ENCODE measurements around the gene LEF1. TPM values are rescaled to one million over a fixed set of nuclear protein-coding genes. Genes with fewer than 3 reads are reported as not detected.

Gene LEF1
- total RNA-seq, 1 experiment from 2014 or later = 0.79 TPM

DNA sequence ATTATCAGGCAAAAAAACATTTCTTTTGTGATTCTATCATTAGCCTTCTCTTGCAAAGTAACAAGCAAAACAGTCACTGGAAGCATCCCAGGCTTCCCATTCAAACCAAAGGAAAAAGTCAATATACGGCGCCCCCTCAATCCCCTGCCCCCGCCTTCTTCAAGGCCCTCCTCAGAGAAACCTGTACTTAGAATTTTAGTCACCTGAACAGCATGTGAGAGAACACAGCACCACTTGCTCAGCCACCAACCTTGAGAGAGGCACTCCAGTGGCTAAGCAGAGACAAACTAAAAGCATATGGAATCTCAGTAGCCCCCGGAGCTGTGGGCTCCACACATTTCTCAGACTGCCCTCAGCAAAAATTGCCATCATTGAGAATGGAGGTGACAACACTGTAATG lies 25.2 kb downstream of the LEF1 start:
- H3K9me2 ChIP-seq (ENCODE audit: insufficient read depth) = no peaks in the 10 kb centered on the region
- no peak overlapping the region for H3K9ac ChIP-seq (ENCODE audit: low read length)
- ATAC-seq (no peak), DNase-seq (ENCODE audit: low read depth, low spot score) (no peak)
- H2AFZ ChIP-seq (ENCODE audit: low read depth, low read length, poor library complexity, severe bottlenecking) = no peak overlapping the region
- no peaks in the 10 kb centered on the region for H3K79me2 ChIP-seq (ENCODE audit: insufficient read depth, low read length)
- no TSS peak for BruUV-seq (replicated peaks)
- no peak overlapping the region for H3K4me3 ChIP-seq (replicated peaks in 1 of 2; ENCODE audit: low read depth in 1 of 2, low read length in 2 of 2)
- intact Hi-C loops (cut with micrococcal nuclease) = no loop called here
- no peaks in the 10 kb centered on the region for H4K20me1 ChIP-seq (ENCODE audit: insufficient read depth)
- ChIA-PET POLR2A (no interaction called here), CTCF (no interaction called here), RAD21 (ENCODE audit: low non-redundant PET in 1 of 2, low total read pairs in 2 of 2, uncharacterized antibody in 2 of 2, unreplicated experiment in 2 of 2) (no interaction called here)
- no peaks in the 10 kb centered on the region for H3K36me3 ChIP-seq (ENCODE audit: control insufficient read depth in 1 of 2, insufficient read depth in 2 of 2, low read length in 2 of 2)
- no peak overlapping the region for H3K4me2 ChIP-seq (ENCODE audit: low read length)
- no peaks in the 10 kb centered on the region for H3K9me3 ChIP-seq (ENCODE audit: control insufficient read depth in 1 of 2, insufficient read depth in 1 of 2, low read depth in 1 of 2, low read length in 2 of 2)
- H3K27me3 ChIP-seq (ENCODE audit: insufficient read depth, low read length) = no peaks in the 10 kb centered on the region
- H3K27ac ChIP-seq (ENCODE audit: low read depth, low read length) = no peak overlapping the region
- TF ChIP-seq EZH2 (IDR thresholded peaks at IDR 0.05) (no peak), EGR1 (IDR thresholded peaks at IDR 0.05; ENCODE audit: low read depth) (no peak), SRF (IDR thresholded peaks at IDR 0.05; ENCODE audit: low read depth) (no peak), ZNF274 (IDR thresholded peaks at IDR 0.05; ENCODE audit: low read depth, low read length) (no peak), ZFX (IDR thresholded peaks at IDR 0.05) (no peak), POLR2AphosphoS5 (IDR thresholded peaks at IDR 0.05; ENCODE audit: low read depth, low read length) (no peak), SP1 (IDR thresholded peaks at IDR 0.05; ENCODE audit: low read depth) (no peak), POLR2A (IDR thresholded peaks at IDR 0.05; ENCODE audit: borderline replicate concordance, extremely low read depth, insufficient read depth, insufficient read length) (no peak), CBX3 (IDR thresholded peaks at IDR 0.05; ENCODE audit: low read depth) (no peak)
- TF ChIP-seq, protein P1, sequence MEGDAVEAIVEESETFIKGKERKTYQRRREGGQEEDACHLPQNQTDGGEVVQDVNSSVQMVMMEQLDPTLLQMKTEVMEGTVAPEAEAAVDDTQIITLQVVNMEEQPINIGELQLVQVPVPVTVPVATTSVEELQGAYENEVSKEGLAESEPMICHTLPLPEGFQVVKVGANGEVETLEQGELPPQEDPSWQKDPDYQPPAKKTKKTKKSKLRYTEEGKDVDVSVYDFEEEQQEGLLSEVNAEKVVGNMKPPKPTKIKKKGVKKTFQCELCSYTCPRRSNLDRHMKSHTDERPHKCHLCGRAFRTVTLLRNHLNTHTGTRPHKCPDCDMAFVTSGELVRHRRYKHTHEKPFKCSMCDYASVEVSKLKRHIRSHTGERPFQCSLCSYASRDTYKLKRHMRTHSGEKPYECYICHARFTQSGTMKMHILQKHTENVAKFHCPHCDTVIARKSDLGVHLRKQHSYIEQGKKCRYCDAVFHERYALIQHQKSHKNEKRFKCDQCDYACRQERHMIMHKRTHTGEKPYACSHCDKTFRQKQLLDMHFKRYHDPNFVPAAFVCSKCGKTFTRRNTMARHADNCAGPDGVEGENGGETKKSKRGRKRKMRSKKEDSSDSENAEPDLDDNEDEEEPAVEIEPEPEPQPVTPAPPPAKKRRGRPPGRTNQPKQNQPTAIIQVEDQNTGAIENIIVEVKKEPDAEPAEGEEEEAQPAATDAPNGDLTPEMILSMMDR (IDR thresholded peaks at IDR 0.05 in 2 of 3, conservative IDR thresholded peaks at IDR 0.05 in 1 of 3; ENCODE audit: borderline replicate concordance in 1 of 3, insufficient read depth in 1 of 3, low read depth in 2 of 3, low read length in 2 of 3) = no peak
- TF ChIP-seq, protein P2, sequence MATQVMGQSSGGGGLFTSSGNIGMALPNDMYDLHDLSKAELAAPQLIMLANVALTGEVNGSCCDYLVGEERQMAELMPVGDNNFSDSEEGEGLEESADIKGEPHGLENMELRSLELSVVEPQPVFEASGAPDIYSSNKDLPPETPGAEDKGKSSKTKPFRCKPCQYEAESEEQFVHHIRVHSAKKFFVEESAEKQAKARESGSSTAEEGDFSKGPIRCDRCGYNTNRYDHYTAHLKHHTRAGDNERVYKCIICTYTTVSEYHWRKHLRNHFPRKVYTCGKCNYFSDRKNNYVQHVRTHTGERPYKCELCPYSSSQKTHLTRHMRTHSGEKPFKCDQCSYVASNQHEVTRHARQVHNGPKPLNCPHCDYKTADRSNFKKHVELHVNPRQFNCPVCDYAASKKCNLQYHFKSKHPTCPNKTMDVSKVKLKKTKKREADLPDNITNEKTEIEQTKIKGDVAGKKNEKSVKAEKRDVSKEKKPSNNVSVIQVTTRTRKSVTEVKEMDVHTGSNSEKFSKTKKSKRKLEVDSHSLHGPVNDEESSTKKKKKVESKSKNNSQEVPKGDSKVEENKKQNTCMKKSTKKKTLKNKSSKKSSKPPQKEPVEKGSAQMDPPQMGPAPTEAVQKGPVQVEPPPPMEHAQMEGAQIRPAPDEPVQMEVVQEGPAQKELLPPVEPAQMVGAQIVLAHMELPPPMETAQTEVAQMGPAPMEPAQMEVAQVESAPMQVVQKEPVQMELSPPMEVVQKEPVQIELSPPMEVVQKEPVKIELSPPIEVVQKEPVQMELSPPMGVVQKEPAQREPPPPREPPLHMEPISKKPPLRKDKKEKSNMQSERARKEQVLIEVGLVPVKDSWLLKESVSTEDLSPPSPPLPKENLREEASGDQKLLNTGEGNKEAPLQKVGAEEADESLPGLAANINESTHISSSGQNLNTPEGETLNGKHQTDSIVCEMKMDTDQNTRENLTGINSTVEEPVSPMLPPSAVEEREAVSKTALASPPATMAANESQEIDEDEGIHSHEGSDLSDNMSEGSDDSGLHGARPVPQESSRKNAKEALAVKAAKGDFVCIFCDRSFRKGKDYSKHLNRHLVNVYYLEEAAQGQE (IDR thresholded peaks at IDR 0.05; ENCODE audit: low read depth) = no peak
- TF ChIP-seq, protein P3, sequence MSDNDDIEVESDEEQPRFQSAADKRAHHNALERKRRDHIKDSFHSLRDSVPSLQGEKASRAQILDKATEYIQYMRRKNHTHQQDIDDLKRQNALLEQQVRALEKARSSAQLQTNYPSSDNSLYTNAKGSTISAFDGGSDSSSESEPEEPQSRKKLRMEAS (IDR thresholded peaks at IDR 0.05) = no peak
- TF ChIP-seq, protein P4, sequence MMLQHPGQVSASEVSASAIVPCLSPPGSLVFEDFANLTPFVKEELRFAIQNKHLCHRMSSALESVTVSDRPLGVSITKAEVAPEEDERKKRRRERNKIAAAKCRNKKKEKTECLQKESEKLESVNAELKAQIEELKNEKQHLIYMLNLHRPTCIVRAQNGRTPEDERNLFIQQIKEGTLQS (IDR thresholded peaks at IDR 0.05) = no peak
- TF ChIP-seq, protein P5, sequence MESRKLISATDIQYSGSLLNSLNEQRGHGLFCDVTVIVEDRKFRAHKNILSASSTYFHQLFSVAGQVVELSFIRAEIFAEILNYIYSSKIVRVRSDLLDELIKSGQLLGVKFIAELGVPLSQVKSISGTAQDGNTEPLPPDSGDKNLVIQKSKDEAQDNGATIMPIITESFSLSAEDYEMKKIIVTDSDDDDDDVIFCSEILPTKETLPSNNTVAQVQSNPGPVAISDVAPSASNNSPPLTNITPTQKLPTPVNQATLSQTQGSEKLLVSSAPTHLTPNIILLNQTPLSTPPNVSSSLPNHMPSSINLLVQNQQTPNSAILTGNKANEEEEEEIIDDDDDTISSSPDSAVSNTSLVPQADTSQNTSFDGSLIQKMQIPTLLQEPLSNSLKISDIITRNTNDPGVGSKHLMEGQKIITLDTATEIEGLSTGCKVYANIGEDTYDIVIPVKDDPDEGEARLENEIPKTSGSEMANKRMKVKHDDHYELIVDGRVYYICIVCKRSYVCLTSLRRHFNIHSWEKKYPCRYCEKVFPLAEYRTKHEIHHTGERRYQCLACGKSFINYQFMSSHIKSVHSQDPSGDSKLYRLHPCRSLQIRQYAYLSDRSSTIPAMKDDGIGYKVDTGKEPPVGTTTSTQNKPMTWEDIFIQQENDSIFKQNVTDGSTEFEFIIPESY (IDR thresholded peaks at IDR 0.05; ENCODE audit: extremely low read depth, insufficient replicate concordance, low read length) = no peak
- H3K4me1 ChIP-seq (ENCODE audit: control insufficient read depth in 1 of 2, insufficient read depth in 2 of 2, low read length in 2 of 2) = no peaks in the 10 kb centered on the region
